A549 (cell line): ENCODE measurements around the gene SNRPN. TPM values are rescaled to one million over a fixed set of nuclear protein-coding genes. Genes with fewer than 3 reads are reported as not detected.

Source experiments
- ATAC-seq, 2 experiments: fragments of 200-7000 bp in 1 of 2; fragments of >200 bp in 1 of 2; cut with Nextera tagmentation in 1 of 2; cut with Tn5 transposase in 1 of 2; 3 replicates each; pipeline versions ENCODE4 v1.8.0 to v1.9.1; 2018 to 2020; ENCODE audit warnings: mild to moderate bottlenecking in 1 of 2, moderate library complexity in 1 of 2
- CTCF ChIA-PET: fragments of 300-600 bp; sonication (Branson Sonifier 250); formaldehyde crosslinking; extraction: SDS; loops from one replicate; lab custom pipeline; 2021; ENCODE audit warnings: antibody characterized with exemption, inconsistent platforms; lab: Yijun Ruan, JAX
- POLR2A ChIA-PET: fragments of 350-600 bp; formaldehyde crosslinking; extraction: SDS; loops from one replicate; lab custom pipeline; 2021; ENCODE audit warnings: antibody characterized with exemption, inconsistent platforms; lab: Yijun Ruan, JAX
- DNase-seq, 2 experiments: peaks; one replicate each; pipeline versions ENCODE4 v3.0.0 to v3.0.0-alpha.2; 2011 to 2016; ENCODE audit warnings: low read depth in 1 of 2, low spot score in 1 of 2
- FAIRE-seq: peaks from 2 replicates; lab custom pipeline; 2011; peaks lifted over from hg19 to GRCh38; lab: Jason Lieb, UNC
- H3K27ac ChIP-seq, 2 experiments: fragments of >200 bp; sonication (Bioruptor Twin); formaldehyde crosslinking; 3 replicates each; pipeline ENCODE4 v1.5.1; 2016 to 2017
- H3K4me1 ChIP-seq: fragments of >200 bp; sonication (Bioruptor Twin); formaldehyde crosslinking; 3 replicates; pipeline ENCODE4 v1.6.1; 2016
- H3K4me2 ChIP-seq: fragments of >200 bp; sonication (Bioruptor Twin); formaldehyde crosslinking; 3 replicates; pipeline ENCODE4 v1.6.1; 2016
- H3K4me3 ChIP-seq: fragments of >200 bp; sonication (Bioruptor Twin); formaldehyde crosslinking; 3 replicates; pipeline ENCODE4 v1.5.1; 2016
- H3K9me3 ChIP-seq: fragments of >200 bp; sonication (Bioruptor Twin); formaldehyde crosslinking; 3 replicates; pipeline ENCODE4 v1.6.1; 2016
- BCL3 ChIP-seq: fragments of >200 bp; sonication (Bioruptor Twin); formaldehyde crosslinking; IDR thresholded peaks from 3 replicates; pipeline ENCODE4 v1.6.1; 2016
- CEBPB ChIP-seq, 2 experiments: fragments of >200 bp in 1 of 2; sonication (Bioruptor Twin) in 1 of 2; formaldehyde crosslinking in 1 of 2; IDR thresholded peaks; 2 replicates each; pipeline ENCODE4 v1.6.1; 2012 to 2016
- EHF ChIP-seq: fragments of 250-450 bp; sonication (Bioruptor Pico); IDR thresholded peaks from 2 replicates; pipeline ENCODE4 v1.5.0; 2020; ENCODE audit warnings: mild to moderate bottlenecking
- ESRRA ChIP-seq: fragments of 150-350 bp; IDR thresholded peaks from 2 replicates; pipeline ENCODE4 v1.6.1; 2014; ENCODE audit warnings: mild to moderate bottlenecking, low read length, borderline replicate concordance
- JUN ChIP-seq, 2 experiments: fragments of >200 bp; sonication (Bioruptor Twin); formaldehyde crosslinking; IDR thresholded peaks; 2 replicates in 1 of 2; 3 replicates in 1 of 2; pipeline ENCODE4 v1.6.1; 2016 to 2017
- MAFK ChIP-seq: fragments of 450-650 bp; IDR thresholded peaks from 2 replicates; pipeline ENCODE4 v1.6.1; 2014; ENCODE audit not compliant: partially characterized antibody
- NFE2L2 ChIP-seq: fragments of 150-350 bp; conservative IDR thresholded peaks from 2 replicates; pipeline ENCODE4 v1.6.1; 2014; ENCODE audit warnings: low read length
- NPAS2 ChIP-seq: fragments of 250-450 bp; sonication (Bioruptor Pico); IDR thresholded peaks from 2 replicates; pipeline ENCODE4 v1.8.0; 2022; ENCODE audit warnings: mild to moderate bottlenecking, moderate library complexity, borderline replicate concordance
- NR3C1 ChIP-seq: fragments of >200 bp; sonication (Bioruptor Twin); formaldehyde crosslinking; IDR thresholded peaks from 3 replicates; pipeline ENCODE4 v1.6.1; 2017
- PHF8 ChIP-seq: fragments of 200-600 bp; sonication (generic); IDR thresholded peaks from 2 replicates; pipeline ENCODE4 v1.6.1; 2016; ENCODE audit warnings: low read depth, mild to moderate bottlenecking, antibody characterized with exemption, moderate library complexity, borderline replicate concordance
- RCOR1 ChIP-seq: fragments of 150-350 bp; IDR thresholded peaks from 2 replicates; pipeline ENCODE4 v1.6.1; 2014; ENCODE audit warnings: antibody characterized with exemption, low read length, low read depth
- RFX5 ChIP-seq: fragments of 450-650 bp; IDR thresholded peaks from 2 replicates; pipeline ENCODE4 v1.7.1; 2014; ENCODE audit warnings: antibody characterized with exemption, mild to moderate bottlenecking, moderate library complexity
- RNF2 ChIP-seq: fragments of 200-600 bp; sonication (generic); IDR thresholded peaks from 2 replicates; pipeline ENCODE4 v1.6.1; 2016; ENCODE audit warnings: low read depth, mild to moderate bottlenecking, antibody characterized with exemption, moderate library complexity, borderline replicate concordance
- SREBF2 ChIP-seq: fragments of 450-650 bp; IDR thresholded peaks from 2 replicates; pipeline ENCODE4 v1.6.1; 2014; ENCODE audit warnings: mild to moderate bottlenecking, moderate library complexity
- TP53 ChIP-seq: fragments of 250-450 bp; sonication (Bioruptor Pico); IDR thresholded peaks from 2 replicates; pipeline ENCODE4 v1.5.0; 2021; ENCODE audit warnings: mild to moderate bottlenecking, moderate library complexity
- WGBS: methylation state at CpG from one replicate; pipeline ENCODE4 v1.1.6; 2017; ENCODE audit errors: missing lambda C conversion rate; 5-methylcytosine and 5-hydroxymethylcytosine counted together
- polyA plus RNA-seq, 4 experiments: library from polyadenylated mRNA; depleted of rRNA in 3 of 4; stranded (reverse); fragments of >200 nt; fragmentation: RNase III in 1 of 4; extraction: RNeasy Plus Mini Kit Qiagen cat#74134 plus additional on column Dnase treatment in 1 of 4; gene quantifications; 2 replicates in 3 of 4; 3 replicates in 1 of 4; pipeline ENCODE4 v1.2.3, GENCODE V29; 2011 to 2017
- TF ChIP-seq, protein P1 (sequence below): fragments of >200 bp; sonication (Bioruptor Twin); formaldehyde crosslinking; IDR thresholded peaks from 3 replicates; pipeline ENCODE4 v1.5.1; 2016
- TF ChIP-seq, protein P2 (sequence below): fragments of 200-600 bp; sonication (generic); IDR thresholded peaks from 2 replicates; pipeline ENCODE4 v1.6.1; 2016; ENCODE audit warnings: antibody characterized with exemption, mild to moderate bottlenecking, moderate library complexity
- TF ChIP-seq, protein P3 (sequence below): fragments of 250-450 bp; sonication (Bioruptor Pico); IDR thresholded peaks from 2 replicates; pipeline ENCODE4 v1.5.0; 2021; ENCODE audit warnings: mild to moderate bottlenecking, moderate library complexity, borderline replicate concordance
- TF ChIP-seq, protein P4 (sequence below): fragments of 250-450 bp; sonication (Bioruptor Pico); IDR thresholded peaks from 2 replicates; pipeline ENCODE4 v1.5.0; 2020; ENCODE audit warnings: low read depth, mild to moderate bottlenecking, moderate library complexity

Gene SNRPN
- polyA plus RNA-seq, 2 of the 4 experiments (the other 2 are of a cell fraction) = 124 to 185 TPM

GRCh38 chr15:24976932-24977331 lies 22.1 kb downstream of the SNRPN start:
- no peak for DNase-seq
- no peak overlapping the region for H3K27ac ChIP-seq
- 84% methylated on average over 3 of the region's 3 CpGs for WGBS
- no peak for ATAC-seq
- CTCF ChIA-PET = no interaction called here
- H3K4me3 ChIP-seq = no peak overlapping the region
- POLR2A ChIA-PET = no interaction called here
- FAIRE-seq = no peak
- no peak for TF ChIP-seq ESRRA
- TF ChIP-seq TP53 (CRISPR knock-in tag) = no peak
- TF ChIP-seq, protein P1, sequence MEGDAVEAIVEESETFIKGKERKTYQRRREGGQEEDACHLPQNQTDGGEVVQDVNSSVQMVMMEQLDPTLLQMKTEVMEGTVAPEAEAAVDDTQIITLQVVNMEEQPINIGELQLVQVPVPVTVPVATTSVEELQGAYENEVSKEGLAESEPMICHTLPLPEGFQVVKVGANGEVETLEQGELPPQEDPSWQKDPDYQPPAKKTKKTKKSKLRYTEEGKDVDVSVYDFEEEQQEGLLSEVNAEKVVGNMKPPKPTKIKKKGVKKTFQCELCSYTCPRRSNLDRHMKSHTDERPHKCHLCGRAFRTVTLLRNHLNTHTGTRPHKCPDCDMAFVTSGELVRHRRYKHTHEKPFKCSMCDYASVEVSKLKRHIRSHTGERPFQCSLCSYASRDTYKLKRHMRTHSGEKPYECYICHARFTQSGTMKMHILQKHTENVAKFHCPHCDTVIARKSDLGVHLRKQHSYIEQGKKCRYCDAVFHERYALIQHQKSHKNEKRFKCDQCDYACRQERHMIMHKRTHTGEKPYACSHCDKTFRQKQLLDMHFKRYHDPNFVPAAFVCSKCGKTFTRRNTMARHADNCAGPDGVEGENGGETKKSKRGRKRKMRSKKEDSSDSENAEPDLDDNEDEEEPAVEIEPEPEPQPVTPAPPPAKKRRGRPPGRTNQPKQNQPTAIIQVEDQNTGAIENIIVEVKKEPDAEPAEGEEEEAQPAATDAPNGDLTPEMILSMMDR = no peak
- TF ChIP-seq RNF2 = no peak
- TF ChIP-seq RCOR1 = no peak
- TF ChIP-seq PHF8 = no peak
- TF ChIP-seq EHF = no peak
- TF ChIP-seq NR3C1 = no peak
- H3K4me1 ChIP-seq = no peaks in the 10 kb centered on the region
- no peak overlapping the region for H3K4me2 ChIP-seq
- peaks cover 22% of the 10 kb centered on the region; the same call in 2 of the 3 replicates for H3K9me3 ChIP-seq

DNA sequence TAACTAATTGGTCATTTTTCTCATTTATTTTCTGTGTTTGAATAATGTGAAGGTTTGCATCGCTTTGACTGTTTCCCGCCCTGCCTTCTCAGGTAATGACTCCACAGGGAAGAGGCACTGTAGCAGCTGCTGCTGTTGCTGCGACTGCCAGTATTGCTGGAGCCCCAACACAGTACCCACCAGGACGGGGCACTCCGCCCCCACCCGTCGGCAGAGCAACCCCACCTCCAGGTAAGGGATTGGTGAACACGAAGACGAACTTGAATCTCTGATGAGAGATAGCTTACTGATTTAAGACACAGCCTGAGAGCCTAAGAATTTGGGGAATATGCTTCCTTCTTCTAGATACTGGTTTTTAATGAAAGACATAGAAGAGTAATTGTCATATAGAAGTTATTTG lies 22.9 kb downstream of the SNRPN start:
- 99% methylated on average over 7 of the region's 9 CpGs for WGBS
- no peak overlapping the region for H3K4me3 ChIP-seq
- FAIRE-seq = no peak
- ChIA-PET POLR2A (no interaction called here), CTCF (no interaction called here)
- H3K4me2 ChIP-seq = no peak overlapping the region
- no peaks in the 10 kb centered on the region for H3K4me1 ChIP-seq
- TF ChIP-seq EHF (no peak), SREBF2 (no peak), CEBPB (IDR thresholded peaks at IDR 0.05) (no peak), JUN (IDR thresholded peaks at IDR 0.05) (no peak), RFX5 (no peak), BCL3 (no peak), NPAS2 (CRISPR knock-in tag) (no peak), MAFK (no peak), NFE2L2 (no peak)
- TF ChIP-seq, protein P2, sequence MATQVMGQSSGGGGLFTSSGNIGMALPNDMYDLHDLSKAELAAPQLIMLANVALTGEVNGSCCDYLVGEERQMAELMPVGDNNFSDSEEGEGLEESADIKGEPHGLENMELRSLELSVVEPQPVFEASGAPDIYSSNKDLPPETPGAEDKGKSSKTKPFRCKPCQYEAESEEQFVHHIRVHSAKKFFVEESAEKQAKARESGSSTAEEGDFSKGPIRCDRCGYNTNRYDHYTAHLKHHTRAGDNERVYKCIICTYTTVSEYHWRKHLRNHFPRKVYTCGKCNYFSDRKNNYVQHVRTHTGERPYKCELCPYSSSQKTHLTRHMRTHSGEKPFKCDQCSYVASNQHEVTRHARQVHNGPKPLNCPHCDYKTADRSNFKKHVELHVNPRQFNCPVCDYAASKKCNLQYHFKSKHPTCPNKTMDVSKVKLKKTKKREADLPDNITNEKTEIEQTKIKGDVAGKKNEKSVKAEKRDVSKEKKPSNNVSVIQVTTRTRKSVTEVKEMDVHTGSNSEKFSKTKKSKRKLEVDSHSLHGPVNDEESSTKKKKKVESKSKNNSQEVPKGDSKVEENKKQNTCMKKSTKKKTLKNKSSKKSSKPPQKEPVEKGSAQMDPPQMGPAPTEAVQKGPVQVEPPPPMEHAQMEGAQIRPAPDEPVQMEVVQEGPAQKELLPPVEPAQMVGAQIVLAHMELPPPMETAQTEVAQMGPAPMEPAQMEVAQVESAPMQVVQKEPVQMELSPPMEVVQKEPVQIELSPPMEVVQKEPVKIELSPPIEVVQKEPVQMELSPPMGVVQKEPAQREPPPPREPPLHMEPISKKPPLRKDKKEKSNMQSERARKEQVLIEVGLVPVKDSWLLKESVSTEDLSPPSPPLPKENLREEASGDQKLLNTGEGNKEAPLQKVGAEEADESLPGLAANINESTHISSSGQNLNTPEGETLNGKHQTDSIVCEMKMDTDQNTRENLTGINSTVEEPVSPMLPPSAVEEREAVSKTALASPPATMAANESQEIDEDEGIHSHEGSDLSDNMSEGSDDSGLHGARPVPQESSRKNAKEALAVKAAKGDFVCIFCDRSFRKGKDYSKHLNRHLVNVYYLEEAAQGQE = no peak
- TF ChIP-seq, protein P3, sequence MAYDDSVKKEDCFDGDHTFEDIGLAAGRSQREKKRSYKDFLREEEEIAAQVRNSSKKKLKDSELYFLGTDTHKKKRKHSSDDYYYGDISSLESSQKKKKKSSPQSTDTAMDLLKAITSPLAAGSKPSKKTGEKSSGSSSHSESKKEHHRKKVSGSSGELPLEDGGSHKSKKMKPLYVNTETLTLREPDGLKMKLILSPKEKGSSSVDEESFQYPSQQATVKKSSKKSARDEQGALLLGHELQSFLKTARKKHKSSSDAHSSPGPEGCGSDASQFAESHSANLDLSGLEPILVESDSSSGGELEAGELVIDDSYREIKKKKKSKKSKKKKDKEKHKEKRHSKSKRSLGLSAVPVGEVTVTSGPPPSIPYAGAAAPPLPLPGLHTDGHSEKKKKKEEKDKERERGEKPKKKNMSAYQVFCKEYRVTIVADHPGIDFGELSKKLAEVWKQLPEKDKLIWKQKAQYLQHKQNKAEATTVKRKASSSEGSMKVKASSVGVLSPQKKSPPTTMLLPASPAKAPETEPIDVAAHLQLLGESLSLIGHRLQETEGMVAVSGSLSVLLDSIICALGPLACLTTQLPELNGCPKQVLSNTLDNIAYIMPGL (CRISPR knock-in tag) = no peak
- TF ChIP-seq, protein P4, sequence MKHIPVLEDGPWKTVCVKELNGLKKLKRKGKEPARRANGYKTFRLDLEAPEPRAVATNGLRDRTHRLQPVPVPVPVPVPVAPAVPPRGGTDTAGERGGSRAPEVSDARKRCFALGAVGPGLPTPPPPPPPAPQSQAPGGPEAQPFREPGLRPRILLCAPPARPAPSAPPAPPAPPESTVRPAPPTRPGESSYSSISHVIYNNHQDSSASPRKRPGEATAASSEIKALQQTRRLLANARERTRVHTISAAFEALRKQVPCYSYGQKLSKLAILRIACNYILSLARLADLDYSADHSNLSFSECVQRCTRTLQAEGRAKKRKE (CRISPR knock-in tag) = no peak
- no peak for ATAC-seq
- no peak overlapping the region for H3K27ac ChIP-seq
- H3K9me3 ChIP-seq = peaks cover 21% of the 10 kb centered on the region; the same call in 2 of the 3 replicates
- no peak for DNase-seq
